H1 (cell line): ENCODE data around the gene FKBP1B. TPM values are rescaled to one million over a fixed set of nuclear protein-coding genes. Genes with fewer than 3 reads are reported as not detected.

Experiments used
- CTCF ChIA-PET: fragments of 300-600 bp; sonication (Branson Sonifier 250); formaldehyde crosslinking; loops from one replicate; lab custom pipeline; 2021; ENCODE audit not compliant: partially characterized antibody; lab: Charles Lee
- POLR2A ChIA-PET: fragments of 300-600 bp; sonication (Branson Sonifier 250); formaldehyde crosslinking; loops from one replicate; lab custom pipeline; 2021; ENCODE audit warnings: inconsistent platforms; ENCODE audit not compliant: partially characterized antibody; lab: Charles Lee
- DNase-seq, 2 experiments: peaks; one replicate each; pipeline versions ENCODE4 v3.0.0 to v3.0.0-alpha.2; 2010 to 2022; ENCODE audit warnings: low spot score in 2 of 2, low read depth in 1 of 2, mixed read lengths in 1 of 2
- FAIRE-seq: peaks from 2 replicates; lab custom pipeline; 2011; peaks lifted over from hg19 to GRCh38; lab: Jason Lieb, UNC
- H2AFZ ChIP-seq: 2 replicates; pipeline ENCODE4 v1.8.1; 2012; ENCODE audit warnings: low read length, inconsistent platforms
- H2AK5ac ChIP-seq: 2 replicates; pipeline ENCODE4 v1.6.1; 2013; ENCODE audit warnings: low read depth, low read length
- H2BK120ac ChIP-seq: replicated peaks from 2 replicates; pipeline ENCODE3; 2013; ENCODE audit warnings: low read depth, low read length, inconsistent platforms
- H2BK12ac ChIP-seq: 2 replicates; pipeline ENCODE4 v1.6.1; 2013; ENCODE audit warnings: low read depth, low read length
- H2BK15ac ChIP-seq: 2 replicates; pipeline ENCODE4 v1.6.1; 2013; ENCODE audit warnings: low read length
- H2BK20ac ChIP-seq: 2 replicates; pipeline ENCODE4 v1.6.1; 2013; ENCODE audit warnings: low read length
- H2BK5ac ChIP-seq: 2 replicates; pipeline ENCODE4 v1.6.1; 2013; ENCODE audit warnings: low read depth, low read length
- H3K14ac ChIP-seq: 2 replicates; pipeline ENCODE4 v1.6.1; 2013; ENCODE audit warnings: inconsistent platforms; ENCODE audit not compliant: insufficient read length
- H3K18ac ChIP-seq: 2 replicates; pipeline ENCODE4 v1.6.1; 2013; ENCODE audit warnings: low read length; ENCODE audit errors: extremely low read depth
- H3K23ac ChIP-seq: 2 replicates; pipeline ENCODE4 v1.6.1; 2013; ENCODE audit warnings: inconsistent platforms; ENCODE audit not compliant: insufficient read length
- H3K23me2 ChIP-seq: 2 replicates; pipeline ENCODE4 v1.6.1; 2013; ENCODE audit warnings: low read depth, low read length
- H3K27ac ChIP-seq: 2 replicates; pipeline ENCODE4 v1.6.1; 2011; ENCODE audit warnings: low read depth, low read length, inconsistent platforms
- H3K27me3 ChIP-seq, 4 experiments: replicated peaks in 1 of 4; 1 replicate in 1 of 4; 2 replicates in 3 of 4; pipeline versions ENCODE4 v1.6.1 to v1.8.1; 2011 to 2013; ENCODE audit warnings: low read length in 3 of 4, mild to moderate bottlenecking in 3 of 4, inconsistent platforms in 2 of 4, mixed read lengths in 2 of 4, moderate library complexity in 1 of 4; ENCODE audit not compliant: control insufficient read depth in 3 of 4, insufficient read depth in 3 of 4; ENCODE audit errors: extremely low read depth in 1 of 4
- H3K36me3 ChIP-seq, 4 experiments: 2 replicates each; pipeline versions ENCODE4 v1.6.1 to v1.8.1; 2011 to 2013; ENCODE audit warnings: mild to moderate bottlenecking in 4 of 4, low read length in 3 of 4, moderate library complexity in 2 of 4, control low read depth in 1 of 4, inconsistent platforms in 1 of 4; ENCODE audit not compliant: insufficient read depth in 4 of 4, control insufficient read depth in 2 of 4
- H3K4ac ChIP-seq: replicated peaks from 2 replicates; pipeline ENCODE3; 2013; ENCODE audit warnings: low read length, low read depth, mixed read lengths, inconsistent platforms; ENCODE audit not compliant: insufficient read length
- H3K4me1 ChIP-seq, 4 experiments: replicated peaks in 1 of 4; 1 replicate in 1 of 4; 2 replicates in 3 of 4; pipeline versions ENCODE4 v1.6.1 to v1.8.1; 2011 to 2013; ENCODE audit warnings: low read length in 3 of 4, inconsistent platforms in 2 of 4, mixed read lengths in 1 of 4; ENCODE audit not compliant: insufficient read depth in 4 of 4, control insufficient read depth in 3 of 4
- H3K4me2 ChIP-seq, 2 experiments: 2 replicates each; pipeline versions ENCODE4 v1.6.1 to v1.8.1; 2011 to 2013; ENCODE audit warnings: low read depth in 2 of 2, low read length in 2 of 2, control low read depth in 1 of 2, inconsistent platforms in 1 of 2, mild to moderate bottlenecking in 1 of 2; ENCODE audit not compliant: insufficient read depth in 1 of 2
- H3K4me3 ChIP-seq, 4 experiments: fragments of 200-600, 300-600 bp in 1 of 4; sonication (generic), shearing (Covaris generic), sonication (Bioruptor Twin) in 1 of 4; 2 replicates each; pipeline versions ENCODE4 v1.5.1 to v1.8.1; 2011 to 2016; ENCODE audit warnings: low read length in 4 of 4, low read depth in 3 of 4, control low read depth in 2 of 4, inconsistent platforms in 2 of 4, mild to moderate bottlenecking in 2 of 4, mixed read lengths in 1 of 4, moderate library complexity in 1 of 4; ENCODE audit not compliant: insufficient read depth in 2 of 4; ENCODE audit errors: extremely low read depth in 1 of 4
- H3K56ac ChIP-seq: replicated peaks from 2 replicates; pipeline ENCODE3; 2013; ENCODE audit warnings: low read depth, mild to moderate bottlenecking, mixed read lengths, low read length, inconsistent platforms; ENCODE audit not compliant: insufficient read length
- H3K79me1 ChIP-seq: 2 replicates; pipeline ENCODE4 v1.6.1; 2013; ENCODE audit warnings: low read depth, low read length, control low read depth
- H3K79me2 ChIP-seq, 2 experiments: 2 replicates each; pipeline versions ENCODE4 v1.6.1 to v1.8.1; 2012 to 2013; ENCODE audit warnings: low read length in 2 of 2, mild to moderate bottlenecking in 2 of 2, inconsistent platforms in 1 of 2; ENCODE audit not compliant: insufficient read depth in 2 of 2, control insufficient read depth in 1 of 2
- H3K9ac ChIP-seq, 4 experiments: replicated peaks in 1 of 4; 1 replicate in 1 of 4; 2 replicates in 3 of 4; pipeline versions ENCODE4 v1.6.1 to v1.8.1; 2011 to 2013; ENCODE audit warnings: low read depth in 3 of 4, low read length in 3 of 4, control low read depth in 2 of 4, mild to moderate bottlenecking in 2 of 4, moderate library complexity in 2 of 4, inconsistent platforms in 1 of 4; ENCODE audit errors: extremely low read depth in 1 of 4
- H3K9me3 ChIP-seq, 2 experiments: 2 replicates each; pipeline versions ENCODE4 v1.6.1 to v1.8.1; 2012 to 2013; ENCODE audit warnings: mild to moderate bottlenecking in 2 of 2, moderate library complexity in 2 of 2, control low read depth in 1 of 2, inconsistent platforms in 1 of 2, low read depth in 1 of 2, low read length in 1 of 2, mixed read lengths in 1 of 2; ENCODE audit not compliant: insufficient read depth in 2 of 2
- H4K20me1 ChIP-seq, 2 experiments: replicated peaks in 1 of 2; 2 replicates each; pipeline versions ENCODE3 to v1.8.1; 2011 to 2013; ENCODE audit warnings: inconsistent platforms in 2 of 2, low read length in 2 of 2, mild to moderate bottlenecking in 1 of 2; ENCODE audit not compliant: insufficient read depth in 2 of 2, control insufficient read depth in 1 of 2
- H4K5ac ChIP-seq: 2 replicates; pipeline ENCODE4 v1.6.1; 2013; ENCODE audit warnings: low read length, low read depth, mixed read lengths, inconsistent platforms; ENCODE audit not compliant: insufficient read length
- H4K8ac ChIP-seq: 2 replicates; pipeline ENCODE4 v1.8.0; 2013; ENCODE audit warnings: mild to moderate bottlenecking, moderate library complexity, low read length, inconsistent platforms; ENCODE audit not compliant: insufficient read depth; ENCODE audit errors: extremely low read depth
- H4K91ac ChIP-seq: replicated peaks from 2 replicates; pipeline ENCODE3; 2013; ENCODE audit warnings: low read length, mixed read lengths, inconsistent platforms; ENCODE audit not compliant: insufficient read length
- FOSL1 ChIP-seq: IDR thresholded peaks from 2 replicates; pipeline ENCODE4 v1.6.1; 2011; ENCODE audit warnings: mild to moderate bottlenecking, low read depth, low read length, moderate library complexity; ENCODE audit not compliant: insufficient read depth
- WGBS, 2 experiments: shearing (Covaris generic) in 1 of 2; methylation state at CpG; one replicate each; pipeline versions ENCODE4 v1.1.6 to v1.1.7; 2013 to 2015; ENCODE audit warnings: low lambda C conversion rate in 2 of 2, mixed read lengths in 2 of 2, inconsistent platforms in 1 of 2, low coverage in 1 of 2, missing lambda C conversion rate in 1 of 2; ENCODE audit not compliant: insufficient replicate concordance in 2 of 2, insufficient coverage in 1 of 2, insufficient read length in 1 of 2; ENCODE audit errors: extremely low coverage in 1 of 2, missing lambda C conversion rate in 1 of 2; 5-methylcytosine and 5-hydroxymethylcytosine counted together
- polyA plus RNA-seq, 7 experiments: library from polyadenylated mRNA; depleted of rRNA in 3 of 7; stranded (reverse) in 5 of 7; unstranded in 2 of 7; fragments of >200 nt in 5 of 7; fragments of 200-250 nt in 2 of 7; gene quantifications; 1 replicate in 5 of 7; 2 replicates in 1 of 7; 4 replicates in 1 of 7; pipeline versions ENCODE4 v1.2.1 to v1.2.3, GENCODE V29; 2011 to 2013; ENCODE audit warnings: missing spikeins in 2 of 7, mixed read lengths in 2 of 7
- total RNA-seq: library from RNA; stranded (reverse); fragmentation: NEBNext Ultra II Directional; extraction: Animal tissue kit (Norgen Biotek cat#: 25700); gene quantifications from 2 replicates; pipeline ENCODE4 v1.2.1, GENCODE V29; 2021

FKBP1B gene
- total and polyA plus RNA-seq, 2 of the 8 experiments (the other 6 are each of a cell fraction or from before 2014, with no cell fraction given), result 50.8 to 151 TPM

DNA sequence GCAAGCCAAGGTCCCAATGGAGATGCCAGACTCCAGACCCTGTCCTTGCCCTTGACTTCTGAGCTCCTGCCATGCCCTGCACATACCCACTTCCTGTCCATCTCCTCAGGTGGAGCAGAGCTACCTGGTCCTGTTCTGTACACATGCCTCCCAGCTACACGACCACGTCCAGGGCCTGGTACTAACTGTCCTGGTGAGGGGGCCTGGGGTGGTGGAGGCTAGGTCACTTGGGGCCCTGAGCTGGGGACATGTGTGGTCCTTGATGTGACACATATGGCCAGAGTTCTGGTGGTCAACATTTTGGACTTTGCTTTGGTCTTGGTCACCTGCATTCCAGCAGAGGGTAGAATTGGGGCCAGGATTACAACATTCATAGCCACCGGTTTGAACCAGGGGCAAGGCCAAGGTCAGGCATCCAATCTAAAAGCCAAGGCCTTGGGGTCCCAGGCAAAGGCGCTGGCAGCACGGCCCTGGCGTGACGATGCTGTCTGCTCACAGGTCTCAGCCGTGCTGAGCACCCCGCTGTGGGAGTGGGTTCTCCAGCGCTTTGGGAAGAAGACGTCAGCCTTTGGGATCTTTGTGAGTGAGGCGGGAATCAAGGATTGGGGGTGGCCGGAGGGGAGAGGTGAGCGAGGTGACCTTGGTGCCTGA is 27.1 kb upstream of the FKBP1B start:
- no peak overlapping the region for H3K9ac ChIP-seq
- no peak overlapping the region for H2AK5ac ChIP-seq
- DNase-seq (no peak), FAIRE-seq (no peak)
- H3K56ac ChIP-seq, result no peak overlapping the region
- H3K23me2 ChIP-seq, result no peaks in the 10 kb centered on the region
- no peak overlapping the region for H3K4me3 ChIP-seq
- H3K27me3 ChIP-seq, result no peaks in the 10 kb centered on the region
- peaks cover 0 to 5% of the 10 kb centered on the region in 2 experiments; a peak in 1 of 4 replicates for H3K79me2 ChIP-seq
- no peak overlapping the region for H2AFZ ChIP-seq
- ChIA-PET CTCF (interaction anchor here (0.5 to 3.4 kb wide), 15 partner anchors 8 to 198 kb away, joined by 3 to 31 read pairs (median 3); partner anchors contain the start of genes MFSD2B and TP53I3), POLR2A (interaction anchor here (1.0 to 2.1 kb wide), 5 partner anchors 13 to 96 kb away, joined by 3 to 8 read pairs (median 7); partner anchors contain the start of genes ATAD2B and MFSD2B)
- H4K20me1 ChIP-seq, result no peaks in the 10 kb centered on the region
- H3K27ac ChIP-seq, result no peak overlapping the region; the same call in 1 of the 2 replicates
- peak overlapping the region; percentile 67; the same call in 1 of the 2 replicates for H2BK5ac ChIP-seq
- H3K4ac ChIP-seq, result no peak overlapping the region
- no peak overlapping the region for H3K23ac ChIP-seq
- no peak overlapping the region for H4K8ac ChIP-seq
- H3K36me3 ChIP-seq, result peaks cover 0 to 14% (median 3%) of the 10 kb centered on the region in 4 experiments; a peak in 3 of 8 replicates
- H2BK12ac ChIP-seq, result no peak overlapping the region
- no peak overlapping the region for H4K91ac ChIP-seq
- no peak overlapping the region; the same call in 1 of the 2 replicates for H2BK15ac ChIP-seq
- H4K5ac ChIP-seq, result no peak overlapping the region
- no peak overlapping the region for H2BK120ac ChIP-seq
- H3K4me1 ChIP-seq, result peaks cover 12 to 33% (median 22%) of the 10 kb centered on the region in 4 experiments
- no peak overlapping the region for H3K18ac ChIP-seq
- H3K9me3 ChIP-seq, result no peaks in the 10 kb centered on the region
- 90% methylated on average over 14 of the region's 14 CpGs; no CpG with 5 or more reads in 1 of the 2 experiments for WGBS, 2 experiments
- no peak overlapping the region for H3K4me2 ChIP-seq
- no peak overlapping the region for H3K14ac ChIP-seq
- peaks cover 6% of the 10 kb centered on the region; the same call in 1 of the 2 replicates for H3K79me1 ChIP-seq
- no peak overlapping the region for H2BK20ac ChIP-seq
- no peak for TF ChIP-seq FOSL1
